ENCODE results near the gene C13orf42. TPM values are rescaled to one million over a fixed set of nuclear protein-coding genes. Genes with fewer than 3 reads are reported as not detected.

Gene C13orf42
- total and polyA plus RNA-seq, 3 experiments from 2014 or later, result not detected

DNA sequence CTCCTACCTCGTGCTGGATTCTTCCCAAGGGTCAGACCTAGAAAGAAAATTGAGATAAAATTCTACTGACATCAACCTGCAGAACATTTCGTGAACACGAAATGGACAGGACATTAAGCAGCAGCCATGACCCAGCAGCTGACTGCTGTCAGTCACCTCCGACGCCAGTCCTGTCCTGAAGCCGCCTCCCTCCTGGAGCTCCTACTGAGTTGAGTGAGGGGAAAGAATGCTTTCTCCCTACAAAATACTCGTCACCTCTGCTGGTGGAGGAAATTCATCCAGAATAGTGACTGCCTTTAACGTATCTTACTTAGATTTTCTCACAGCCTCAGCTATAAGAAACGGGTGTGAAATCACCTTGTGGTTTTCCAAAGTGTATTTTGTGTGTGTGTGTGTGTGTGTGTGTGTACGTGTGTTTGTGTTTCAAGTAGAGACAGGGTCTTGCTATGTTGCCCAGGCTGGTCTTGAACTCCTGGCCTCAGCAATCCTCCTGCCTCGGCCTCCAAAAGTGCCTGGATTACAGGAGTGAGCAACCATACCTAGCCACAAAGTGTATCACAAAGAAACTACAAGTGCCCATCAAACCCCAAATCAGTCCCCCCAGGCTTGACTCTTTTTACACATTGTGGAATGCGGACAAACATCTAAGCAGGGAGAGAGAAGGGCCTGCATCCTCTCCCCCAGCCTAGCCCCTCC lies 2.3 kb upstream of the C13orf42 start:
- H3K27ac Mint-ChIP-seq, result no peak overlapping the region
- DNase-seq, result no peak
- Histone ChIP-seq H3K4me1 (ENCODE audit: insufficient read depth, low read length) (no peaks in the 10 kb centered on the region), H3K4me3 (ENCODE audit: low read length) (no peak overlapping the region), H3K27ac (ENCODE audit: low read depth, low read length) (no peak overlapping the region), H3K36me3 (ENCODE audit: insufficient read depth, low read length) (no peaks in the 10 kb centered on the region), H3K9me3 (ENCODE audit: low read length) (no peaks in the 10 kb centered on the region), H3K27me3 (ENCODE audit: insufficient read depth, low read length, poor library complexity, severe bottlenecking) (no peaks in the 10 kb centered on the region)
- peaks cover 10 to 39% of the 10 kb centered on the region in 2 donors for H3K27me3 Mint-ChIP-seq
- no peaks in the 10 kb centered on the region for H3K36me3 Mint-ChIP-seq
- H3K4me3 Mint-ChIP-seq, result no peak overlapping the region
- ChIA-PET POLR2A (no interaction called here), CTCF (no interaction called here)
- peaks cover 0 to 4% (median 0%) of the 10 kb centered on the region in 5 donors for H3K9me3 Mint-ChIP-seq
- H3K4me1 Mint-ChIP-seq, result no peaks in the 10 kb centered on the region

- Mint-ChIP-seq H3K27me3 (peaks cover 10 to 39% of the 10 kb centered on the region in 2 donors), H3K4me3 (no peak overlapping the region), H3K9me3 (peaks cover 0 to 1% (median 0%) of the 10 kb centered on the region in 5 donors), H3K27ac (no peak overlapping the region), H3K36me3 (no peaks in the 10 kb centered on the region), H3K4me1 (no peaks in the 10 kb centered on the region)
- CTCF ChIA-PET, result no interaction called here
- H3K36me3 ChIP-seq (ENCODE audit: insufficient read depth, low read length), result no peaks in the 10 kb centered on the region
- DNase-seq, result no peak
- no peaks in the 10 kb centered on the region for H3K4me1 ChIP-seq (ENCODE audit: insufficient read depth, low read length)
- no peak overlapping the region for H3K4me3 ChIP-seq (ENCODE audit: low read length)
- POLR2A ChIA-PET, result no interaction called here
- no peak overlapping the region for H3K27ac ChIP-seq (ENCODE audit: low read depth, low read length)
- H3K9me3 ChIP-seq (ENCODE audit: low read length), result no peaks in the 10 kb centered on the region
- H3K27me3 ChIP-seq (ENCODE audit: insufficient read depth, low read length, poor library complexity, severe bottlenecking), result no peaks in the 10 kb centered on the region
These were observed 1.7 kb upstream of the C13orf42 start for GRCh38 chr13:51112771-51113170.

DNA sequence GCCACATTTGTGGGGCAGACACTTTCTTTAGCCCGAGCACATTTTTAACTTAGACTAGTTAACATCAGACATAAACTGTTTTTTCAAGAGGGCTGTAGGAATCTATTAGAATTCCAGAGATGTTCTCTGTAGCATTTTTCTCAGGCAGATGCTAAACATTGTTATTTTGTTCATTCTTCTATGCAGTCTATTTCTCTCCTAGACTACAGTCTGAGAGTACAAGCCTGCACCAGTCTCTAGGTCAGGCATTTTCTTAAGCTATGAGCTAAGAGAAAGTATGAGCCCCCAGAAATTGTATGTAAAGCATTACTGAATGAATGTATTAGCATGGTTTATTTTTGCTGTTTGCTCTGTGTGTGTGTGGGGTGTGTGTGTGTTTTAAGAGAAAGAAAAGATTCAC lies 923 bp upstream of the C13orf42 start:
- ChIA-PET POLR2A (no interaction called here), CTCF (no interaction called here)
- Mint-ChIP-seq H3K27ac (no peak overlapping the region), H3K4me3 (no peak overlapping the region), H3K27me3 (peaks cover 10 to 39% of the 10 kb centered on the region in 2 donors), H3K9me3 (no peaks in the 10 kb centered on the region), H3K36me3 (no peaks in the 10 kb centered on the region), H3K4me1 (no peaks in the 10 kb centered on the region)
- H3K36me3 ChIP-seq (ENCODE audit: insufficient read depth, low read length), result no peaks in the 10 kb centered on the region
- no peaks in the 10 kb centered on the region for H3K9me3 ChIP-seq (ENCODE audit: low read length)
- DNase-seq, result no peak
- H3K27me3 ChIP-seq (ENCODE audit: insufficient read depth, low read length, poor library complexity, severe bottlenecking), result no peaks in the 10 kb centered on the region
- no peak overlapping the region for H3K27ac ChIP-seq (ENCODE audit: low read depth, low read length)
- no peak overlapping the region for H3K4me3 ChIP-seq (ENCODE audit: low read length)
- no peaks in the 10 kb centered on the region for H3K4me1 ChIP-seq (ENCODE audit: insufficient read depth, low read length)

GRCh38 chr13:51107996-51108395 lies 3.1 kb downstream of the C13orf42 start:
- H3K4me1 Mint-ChIP-seq, result no peaks in the 10 kb centered on the region
- no peak overlapping the region for H3K27ac ChIP-seq (ENCODE audit: low read depth, low read length)
- POLR2A ChIA-PET, result no interaction called here
- no peaks in the 10 kb centered on the region for H3K27me3 ChIP-seq (ENCODE audit: insufficient read depth, low read length, poor library complexity, severe bottlenecking)
- H3K36me3 ChIP-seq (ENCODE audit: insufficient read depth, low read length), result no peaks in the 10 kb centered on the region
- H3K36me3 Mint-ChIP-seq, result no peaks in the 10 kb centered on the region
- no peak overlapping the region for H3K4me3 ChIP-seq (ENCODE audit: low read length)
- H3K27me3 Mint-ChIP-seq, result peaks cover 11 to 23% of the 10 kb centered on the region in 2 donors
- H3K9me3 ChIP-seq (ENCODE audit: low read length), result no peaks in the 10 kb centered on the region
- no peak for DNase-seq
- H3K27ac Mint-ChIP-seq, result no peak overlapping the region
- no peak overlapping the region for H3K4me3 Mint-ChIP-seq
- CTCF ChIA-PET, result interaction anchor here (0.9 kb wide), 1 partner anchor 13 kb away, joined by 3 read pairs; no protein-coding TSS in a partner anchor
- no peaks in the 10 kb centered on the region for H3K9me3 Mint-ChIP-seq
- no peaks in the 10 kb centered on the region for H3K4me1 ChIP-seq (ENCODE audit: insufficient read depth, low read length)

GRCh38 chr13:51105046-51105445 lies 6.0 kb downstream of the C13orf42 start:
- no peaks in the 10 kb centered on the region for H3K9me3 Mint-ChIP-seq
- H3K4me3 ChIP-seq (ENCODE audit: low read length), result no peak overlapping the region
- no peak overlapping the region for H3K27ac ChIP-seq (ENCODE audit: low read depth, low read length)
- H3K4me1 Mint-ChIP-seq, result no peaks in the 10 kb centered on the region
- CTCF ChIA-PET, result interaction anchor here (1.0 kb wide), 1 partner anchor 35 kb away, joined by 3 read pairs; no protein-coding TSS in a partner anchor
- H3K27me3 ChIP-seq (ENCODE audit: insufficient read depth, low read length, poor library complexity, severe bottlenecking), result no peaks in the 10 kb centered on the region
- no peaks in the 10 kb centered on the region for H3K36me3 ChIP-seq (ENCODE audit: insufficient read depth, low read length)
- POLR2A ChIA-PET, result no interaction called here
- H3K4me3 Mint-ChIP-seq, result no peak overlapping the region
- H3K4me1 ChIP-seq (ENCODE audit: insufficient read depth, low read length), result no peaks in the 10 kb centered on the region
- H3K27me3 Mint-ChIP-seq, result peaks cover 15 to 34% of the 10 kb centered on the region in 2 donors
- no peak overlapping the region for H3K27ac Mint-ChIP-seq
- DNase-seq, result no peak
- H3K9me3 ChIP-seq (ENCODE audit: low read length), result no peaks in the 10 kb centered on the region
- no peaks in the 10 kb centered on the region for H3K36me3 Mint-ChIP-seq

- Mint-ChIP-seq H3K27ac (no peak overlapping the region), H3K4me3 (no peak overlapping the region), H3K4me1 (no peaks in the 10 kb centered on the region), H3K36me3 (no peaks in the 10 kb centered on the region), H3K27me3 (peaks cover 23 to 61% of the 10 kb centered on the region in 2 donors), H3K9me3 (no peaks in the 10 kb centered on the region)
- ChIA-PET POLR2A (no interaction called here), CTCF (no interaction called here)
- no peaks in the 10 kb centered on the region for H3K36me3 ChIP-seq (ENCODE audit: insufficient read depth, low read length)
- no peak overlapping the region for H3K4me3 ChIP-seq (ENCODE audit: low read length)
- H3K4me1 ChIP-seq (ENCODE audit: insufficient read depth, low read length), result no peaks in the 10 kb centered on the region
- H3K27me3 ChIP-seq (ENCODE audit: insufficient read depth, low read length, poor library complexity, severe bottlenecking), result no peaks in the 10 kb centered on the region
- no peak for DNase-seq
- no peaks in the 10 kb centered on the region for H3K9me3 ChIP-seq (ENCODE audit: low read length)
- no peak overlapping the region for H3K27ac ChIP-seq (ENCODE audit: low read depth, low read length)
These were observed 9.3 kb downstream of the C13orf42 start for GRCh38 chr13:51101636-51102235.

DNA sequence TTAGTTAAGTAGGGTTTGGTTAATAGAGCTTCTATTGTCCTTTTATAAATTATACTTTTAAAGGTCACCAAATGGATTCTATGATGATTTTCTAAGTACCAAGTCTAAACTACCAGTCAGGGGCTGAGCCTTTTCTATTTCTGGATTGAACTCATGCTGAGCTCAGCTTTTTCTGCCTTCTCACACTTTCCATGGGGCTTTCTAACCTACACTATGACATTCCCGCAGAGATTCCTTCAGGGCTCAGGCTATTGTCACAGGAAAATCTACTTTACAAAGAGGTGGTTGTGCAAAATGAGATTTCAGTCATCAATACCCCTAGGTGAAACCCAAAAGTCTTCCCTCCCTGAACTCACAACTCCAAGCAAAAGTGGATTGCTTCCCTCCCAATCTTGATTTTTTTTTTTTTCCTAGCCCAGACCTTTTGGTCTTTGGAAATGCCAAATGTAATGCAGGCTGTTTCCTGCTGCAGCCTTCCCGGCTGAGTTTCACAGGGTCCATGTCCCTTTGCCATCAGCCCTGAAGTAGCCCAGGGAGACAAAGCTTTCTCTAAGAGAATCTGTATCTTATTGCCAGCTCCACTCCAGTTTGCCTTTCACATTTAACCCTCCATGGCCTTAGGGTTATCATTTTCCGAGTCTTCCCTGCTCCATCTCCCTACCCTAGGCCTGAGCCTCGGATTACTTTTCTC lies 13.6 kb downstream of the C13orf42 start:
- Mint-ChIP-seq H3K27ac (no peak overlapping the region), H3K36me3 (no peaks in the 10 kb centered on the region), H3K4me3 (no peak overlapping the region), H3K9me3 (no peaks in the 10 kb centered on the region), H3K27me3 (peaks cover 12 to 51% of the 10 kb centered on the region in 2 donors), H3K4me1 (no peaks in the 10 kb centered on the region)
- Histone ChIP-seq H3K4me3 (ENCODE audit: low read length) (no peak overlapping the region), H3K27ac (ENCODE audit: low read depth, low read length) (no peak overlapping the region), H3K4me1 (ENCODE audit: insufficient read depth, low read length) (no peaks in the 10 kb centered on the region), H3K36me3 (ENCODE audit: insufficient read depth, low read length) (no peaks in the 10 kb centered on the region), H3K27me3 (ENCODE audit: insufficient read depth, low read length, poor library complexity, severe bottlenecking) (no peaks in the 10 kb centered on the region), H3K9me3 (ENCODE audit: low read length) (no peaks in the 10 kb centered on the region)
- POLR2A ChIA-PET, result no interaction called here
- CTCF ChIA-PET, result no interaction called here
- no peak for DNase-seq

DNA sequence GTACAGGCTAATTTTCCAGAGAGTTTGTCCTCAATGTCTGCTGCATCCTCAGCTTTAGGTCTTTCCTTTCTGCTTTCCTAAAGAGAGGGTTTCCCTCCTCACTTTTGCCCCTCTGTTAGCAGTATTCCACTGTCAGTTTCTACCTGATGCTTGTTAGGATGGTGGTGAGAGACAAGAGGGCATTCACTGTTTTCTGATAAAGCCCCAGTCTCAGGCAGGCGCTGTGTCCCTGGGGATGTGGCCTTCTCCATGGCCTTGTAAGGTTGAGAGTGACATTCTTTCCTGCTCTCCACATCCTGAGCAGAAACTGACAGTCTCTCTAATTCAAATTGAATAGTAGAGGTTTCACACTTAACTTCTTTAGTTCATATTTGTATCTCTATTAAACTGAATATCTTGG lies 14.9 kb downstream of the C13orf42 start:
- H3K4me3 Mint-ChIP-seq, result no peak overlapping the region
- H3K4me3 ChIP-seq (ENCODE audit: low read length), result no peak overlapping the region
- H3K4me1 Mint-ChIP-seq, result no peaks in the 10 kb centered on the region
- H3K9me3 ChIP-seq (ENCODE audit: low read length), result no peaks in the 10 kb centered on the region
- no peaks in the 10 kb centered on the region for H3K36me3 Mint-ChIP-seq
- H3K27me3 Mint-ChIP-seq, result peaks cover 20 to 45% of the 10 kb centered on the region in 2 donors
- ChIA-PET CTCF (no interaction called here), POLR2A (no interaction called here)
- DNase-seq, result no peak
- H3K4me1 ChIP-seq (ENCODE audit: insufficient read depth, low read length), result no peaks in the 10 kb centered on the region
- H3K27ac ChIP-seq (ENCODE audit: low read depth, low read length), result no peak overlapping the region
- H3K9me3 Mint-ChIP-seq, result no peaks in the 10 kb centered on the region
- no peak overlapping the region for H3K27ac Mint-ChIP-seq
- no peaks in the 10 kb centered on the region for H3K36me3 ChIP-seq (ENCODE audit: insufficient read depth, low read length)
- H3K27me3 ChIP-seq (ENCODE audit: insufficient read depth, low read length, poor library complexity, severe bottlenecking), result no peaks in the 10 kb centered on the region
